Ishikawa (cell line): ENCODE data around the gene TRIL.

Experiments used
- CEBPB ChIP-seq: IDR thresholded peaks from 2 replicates; pipeline ENCODE4 v1.6.1; 2012
- CREB1 ChIP-seq: IDR thresholded peaks from 2 replicates; pipeline ENCODE4 v1.6.1; 2012; ENCODE audit warnings: low read depth
- EGR1 ChIP-seq: IDR thresholded peaks from 2 replicates; pipeline ENCODE4 v1.6.1; 2012
- EP300 ChIP-seq: IDR thresholded peaks from 2 replicates; pipeline ENCODE4 v1.6.1; 2012; ENCODE audit warnings: borderline replicate concordance
- FOXM1 ChIP-seq: IDR thresholded peaks from 2 replicates; pipeline ENCODE4 v1.6.1; 2012; ENCODE audit warnings: low read depth, borderline replicate concordance
- NFIC ChIP-seq: IDR thresholded peaks from 2 replicates; pipeline ENCODE4 v1.6.1; 2012
- RAD21 ChIP-seq: IDR thresholded peaks from 2 replicates; pipeline ENCODE4 v1.6.1; 2012; ENCODE audit warnings: low read depth
- TAF1 ChIP-seq: IDR thresholded peaks from 2 replicates; pipeline ENCODE4 v1.6.1; 2012; ENCODE audit warnings: low read depth, mild to moderate bottlenecking
- TCF12 ChIP-seq: IDR thresholded peaks from 2 replicates; pipeline ENCODE4 v1.6.1; 2012; ENCODE audit warnings: low read depth
- TEAD4 ChIP-seq: IDR thresholded peaks from 2 replicates; pipeline ENCODE4 v1.6.1; 2012
- YY1 ChIP-seq: IDR thresholded peaks from 2 replicates; pipeline ENCODE4 v1.6.1; 2012; ENCODE audit warnings: low read depth
- ZBTB7A ChIP-seq: IDR thresholded peaks from 2 replicates; pipeline ENCODE4 v1.6.1; 2012; ENCODE audit warnings: low read depth
- TF ChIP-seq, protein P1 (sequence below): IDR thresholded peaks from 2 replicates; pipeline ENCODE4 v1.6.1; 2012
- TF ChIP-seq, protein P2 (sequence below): IDR thresholded peaks from 2 replicates; pipeline ENCODE4 v1.6.1; 2012
- TF ChIP-seq, protein P3 (sequence below): IDR thresholded peaks from 2 replicates; pipeline ENCODE4 v1.6.1; 2012; ENCODE audit warnings: low read depth, mild to moderate bottlenecking

TRIL gene

GRCh38 chr7:28955356-28955717 lies 2.8 kb downstream of the TRIL start:
- TF ChIP-seq, protein P1, sequence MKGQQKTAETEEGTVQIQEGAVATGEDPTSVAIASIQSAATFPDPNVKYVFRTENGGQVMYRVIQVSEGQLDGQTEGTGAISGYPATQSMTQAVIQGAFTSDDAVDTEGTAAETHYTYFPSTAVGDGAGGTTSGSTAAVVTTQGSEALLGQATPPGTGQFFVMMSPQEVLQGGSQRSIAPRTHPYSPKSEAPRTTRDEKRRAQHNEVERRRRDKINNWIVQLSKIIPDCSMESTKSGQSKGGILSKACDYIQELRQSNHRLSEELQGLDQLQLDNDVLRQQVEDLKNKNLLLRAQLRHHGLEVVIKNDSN, result no peak
- TF ChIP-seq CEBPB (no peak), TEAD4 (no peak), NFIC (no peak), FOXM1 (no peak), EGR1 (no peak)
- TF ChIP-seq, protein P2, sequence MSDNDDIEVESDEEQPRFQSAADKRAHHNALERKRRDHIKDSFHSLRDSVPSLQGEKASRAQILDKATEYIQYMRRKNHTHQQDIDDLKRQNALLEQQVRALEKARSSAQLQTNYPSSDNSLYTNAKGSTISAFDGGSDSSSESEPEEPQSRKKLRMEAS, result no peak
- TF ChIP-seq, protein P3, sequence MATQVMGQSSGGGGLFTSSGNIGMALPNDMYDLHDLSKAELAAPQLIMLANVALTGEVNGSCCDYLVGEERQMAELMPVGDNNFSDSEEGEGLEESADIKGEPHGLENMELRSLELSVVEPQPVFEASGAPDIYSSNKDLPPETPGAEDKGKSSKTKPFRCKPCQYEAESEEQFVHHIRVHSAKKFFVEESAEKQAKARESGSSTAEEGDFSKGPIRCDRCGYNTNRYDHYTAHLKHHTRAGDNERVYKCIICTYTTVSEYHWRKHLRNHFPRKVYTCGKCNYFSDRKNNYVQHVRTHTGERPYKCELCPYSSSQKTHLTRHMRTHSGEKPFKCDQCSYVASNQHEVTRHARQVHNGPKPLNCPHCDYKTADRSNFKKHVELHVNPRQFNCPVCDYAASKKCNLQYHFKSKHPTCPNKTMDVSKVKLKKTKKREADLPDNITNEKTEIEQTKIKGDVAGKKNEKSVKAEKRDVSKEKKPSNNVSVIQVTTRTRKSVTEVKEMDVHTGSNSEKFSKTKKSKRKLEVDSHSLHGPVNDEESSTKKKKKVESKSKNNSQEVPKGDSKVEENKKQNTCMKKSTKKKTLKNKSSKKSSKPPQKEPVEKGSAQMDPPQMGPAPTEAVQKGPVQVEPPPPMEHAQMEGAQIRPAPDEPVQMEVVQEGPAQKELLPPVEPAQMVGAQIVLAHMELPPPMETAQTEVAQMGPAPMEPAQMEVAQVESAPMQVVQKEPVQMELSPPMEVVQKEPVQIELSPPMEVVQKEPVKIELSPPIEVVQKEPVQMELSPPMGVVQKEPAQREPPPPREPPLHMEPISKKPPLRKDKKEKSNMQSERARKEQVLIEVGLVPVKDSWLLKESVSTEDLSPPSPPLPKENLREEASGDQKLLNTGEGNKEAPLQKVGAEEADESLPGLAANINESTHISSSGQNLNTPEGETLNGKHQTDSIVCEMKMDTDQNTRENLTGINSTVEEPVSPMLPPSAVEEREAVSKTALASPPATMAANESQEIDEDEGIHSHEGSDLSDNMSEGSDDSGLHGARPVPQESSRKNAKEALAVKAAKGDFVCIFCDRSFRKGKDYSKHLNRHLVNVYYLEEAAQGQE, result no peak

DNA sequence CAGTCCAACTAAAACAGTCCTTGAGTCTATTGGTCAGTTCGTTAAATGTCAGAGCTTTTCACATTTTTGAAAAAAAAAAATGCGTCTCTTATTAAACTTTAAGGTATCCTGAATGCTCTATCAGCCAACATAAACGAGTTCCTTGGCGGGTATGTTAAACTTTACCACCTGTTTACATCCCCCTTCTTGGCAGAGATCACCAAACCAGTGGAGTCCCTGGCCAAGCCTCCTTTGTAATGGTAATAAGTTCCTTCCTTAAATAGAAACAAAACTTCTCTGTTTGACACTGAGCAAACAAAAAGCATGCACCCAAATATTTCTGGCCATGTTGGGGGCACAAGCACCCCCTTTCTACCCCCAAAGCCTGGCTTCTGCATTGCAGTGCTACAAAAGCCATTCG lies 3.2 kb downstream of the TRIL start:
- TF ChIP-seq, protein P1, result no peak
- TF ChIP-seq EGR1 (no peak), TAF1 (no peak), TEAD4 (no peak), RAD21 (no peak), ZBTB7A (no peak)

- TF ChIP-seq, protein P1, result no peak
- no peak for TF ChIP-seq EP300
- no peak for TF ChIP-seq NFIC
- TF ChIP-seq, protein P2, result no peak
- TF ChIP-seq TEAD4, result no peak
- no peak for TF ChIP-seq RAD21
- no peak for TF ChIP-seq CEBPB
- no peak for TF ChIP-seq CREB1
- TF ChIP-seq TCF12, result no peak
- TF ChIP-seq ZBTB7A, result no peak
- no peak for TF ChIP-seq TAF1
- TF ChIP-seq EGR1, result no peak
- TF ChIP-seq, protein P3, result no peak
- TF ChIP-seq FOXM1, result no peak
- no peak for TF ChIP-seq YY1
These were observed 3.7 kb downstream of the TRIL start for GRCh38 chr7:28954471-28954870.

DNA sequence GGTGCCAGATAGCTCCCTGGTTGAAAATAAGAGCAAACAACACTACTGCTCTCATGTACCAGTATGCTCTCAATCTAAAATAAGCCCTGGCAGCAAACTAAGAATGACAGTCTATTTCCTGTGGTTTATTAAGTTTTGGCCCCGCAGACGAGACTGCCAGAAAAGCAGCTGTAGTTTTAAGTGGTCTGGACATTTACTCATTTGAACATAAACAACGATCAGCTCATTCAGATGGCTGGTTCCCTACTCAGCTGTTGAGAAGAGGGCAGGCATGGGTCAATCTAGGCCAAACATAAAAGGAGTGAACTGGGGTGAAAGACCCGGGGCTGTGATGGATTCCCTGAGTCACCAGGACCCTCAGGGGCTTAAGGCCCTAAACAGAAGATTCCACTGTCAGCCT lies 4.5 kb downstream of the TRIL start:
- no peak for TF ChIP-seq EGR1
- TF ChIP-seq CEBPB, result no peak
- no peak for TF ChIP-seq RAD21
- no peak for TF ChIP-seq TAF1
- TF ChIP-seq, protein P1, result no peak
- TF ChIP-seq FOXM1, result no peak
- TF ChIP-seq ZBTB7A, result no peak
- TF ChIP-seq YY1, result no peak

- TF ChIP-seq EGR1 (no peak), TEAD4 (no peak), TAF1 (no peak), CREB1 (no peak), CEBPB (no peak), FOXM1 (no peak), YY1 (no peak), TCF12 (no peak), EP300 (no peak), ZBTB7A (no peak), RAD21 (no peak), NFIC (no peak)
- TF ChIP-seq, protein P3, result no peak
- TF ChIP-seq, protein P2, result no peak
- TF ChIP-seq, protein P1, result no peak
These were observed 16.0 kb downstream of the TRIL start for GRCh38 chr7:28942168-28942567.
